Measurements from ENCODE around the gene CCDC9B.

Gene CCDC9B

DNA sequence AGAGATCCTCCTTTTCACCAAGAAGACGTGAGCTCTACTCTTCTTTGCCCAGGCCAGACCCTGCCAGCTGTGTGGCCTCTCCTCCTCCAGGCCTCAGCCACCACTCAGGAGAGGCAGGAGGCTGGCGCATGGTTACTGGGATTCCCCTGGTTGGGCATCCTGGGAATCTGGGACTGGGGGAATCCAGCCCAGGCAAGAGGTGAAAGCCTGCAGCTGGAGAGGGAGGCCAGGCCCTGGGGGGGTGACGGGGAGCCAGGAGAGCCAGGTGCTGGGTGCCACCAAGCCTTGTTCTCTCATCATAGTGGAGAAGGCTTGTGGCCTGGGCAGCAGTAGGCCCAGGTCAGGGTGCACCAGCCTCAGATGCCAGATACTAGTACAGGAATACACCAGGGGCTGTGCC, 6.2 kb downstream of the CCDC9B start:
- TF ChIP-seq, protein P1, sequence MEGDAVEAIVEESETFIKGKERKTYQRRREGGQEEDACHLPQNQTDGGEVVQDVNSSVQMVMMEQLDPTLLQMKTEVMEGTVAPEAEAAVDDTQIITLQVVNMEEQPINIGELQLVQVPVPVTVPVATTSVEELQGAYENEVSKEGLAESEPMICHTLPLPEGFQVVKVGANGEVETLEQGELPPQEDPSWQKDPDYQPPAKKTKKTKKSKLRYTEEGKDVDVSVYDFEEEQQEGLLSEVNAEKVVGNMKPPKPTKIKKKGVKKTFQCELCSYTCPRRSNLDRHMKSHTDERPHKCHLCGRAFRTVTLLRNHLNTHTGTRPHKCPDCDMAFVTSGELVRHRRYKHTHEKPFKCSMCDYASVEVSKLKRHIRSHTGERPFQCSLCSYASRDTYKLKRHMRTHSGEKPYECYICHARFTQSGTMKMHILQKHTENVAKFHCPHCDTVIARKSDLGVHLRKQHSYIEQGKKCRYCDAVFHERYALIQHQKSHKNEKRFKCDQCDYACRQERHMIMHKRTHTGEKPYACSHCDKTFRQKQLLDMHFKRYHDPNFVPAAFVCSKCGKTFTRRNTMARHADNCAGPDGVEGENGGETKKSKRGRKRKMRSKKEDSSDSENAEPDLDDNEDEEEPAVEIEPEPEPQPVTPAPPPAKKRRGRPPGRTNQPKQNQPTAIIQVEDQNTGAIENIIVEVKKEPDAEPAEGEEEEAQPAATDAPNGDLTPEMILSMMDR (IDR thresholded peaks at IDR 0.05): no peak

DNA sequence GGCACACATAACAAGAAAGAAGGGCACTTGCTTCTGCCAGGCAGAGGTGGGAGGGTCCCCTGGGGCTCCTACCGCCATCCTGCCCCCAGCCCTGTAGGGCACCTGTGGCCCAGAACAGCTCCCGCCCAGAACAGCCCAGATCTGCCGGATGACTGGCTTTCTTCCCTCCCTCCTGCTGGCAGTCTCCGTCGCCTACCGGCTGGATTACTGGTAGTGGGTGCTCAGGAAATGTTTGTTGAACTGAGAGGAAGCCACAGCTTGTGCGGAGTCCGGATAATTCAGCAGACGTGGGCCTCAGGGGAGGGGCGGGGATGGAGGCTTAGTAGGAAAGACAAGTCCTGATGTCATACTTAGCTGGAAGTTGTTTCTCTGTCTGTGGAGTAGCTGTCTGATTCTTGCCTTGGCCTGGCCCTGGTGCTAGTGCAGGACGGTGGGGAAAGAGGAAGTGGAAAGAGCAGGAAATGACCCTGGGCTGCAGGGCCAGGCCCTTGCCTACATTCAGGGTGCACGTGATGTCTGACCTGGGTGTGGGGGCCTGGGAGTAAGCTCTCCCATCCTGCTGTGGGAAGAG, 6.7 kb downstream of the CCDC9B start:
- TF ChIP-seq, protein P1 (IDR thresholded peaks at IDR 0.05): no peak

DNA sequence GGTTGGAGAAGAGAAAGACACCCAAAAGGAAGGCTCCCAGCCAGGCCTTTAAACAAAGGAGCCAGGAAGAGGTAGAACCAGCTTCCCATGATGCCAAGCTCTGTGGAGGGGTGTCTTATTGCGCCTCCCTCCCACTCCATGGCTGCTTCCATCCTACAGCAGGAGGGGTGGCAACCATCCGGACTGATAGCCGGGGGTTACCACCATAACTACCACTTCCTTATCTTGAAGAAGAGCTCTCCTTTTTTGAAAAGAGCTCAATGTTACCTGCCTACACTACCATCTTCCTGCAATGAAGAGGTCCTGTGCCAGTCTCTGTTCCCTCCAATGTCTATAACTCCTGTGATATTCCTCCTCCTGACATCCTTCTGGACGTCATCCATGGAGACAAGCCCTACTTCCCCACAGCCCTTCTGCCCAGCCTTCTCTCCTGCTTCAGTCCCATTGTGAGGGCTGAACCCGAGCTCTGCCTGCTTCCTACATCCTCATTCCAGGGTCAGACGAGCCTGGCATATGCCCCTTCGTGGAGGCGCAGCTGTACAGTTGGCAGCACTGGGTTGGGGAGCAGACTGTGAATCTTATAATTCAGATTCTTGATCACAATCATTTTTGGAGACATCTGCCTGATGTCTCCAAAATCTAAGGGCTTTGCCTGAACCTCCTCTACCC, 8.5 kb downstream of the CCDC9B start:
- TF ChIP-seq, protein P1 (IDR thresholded peaks at IDR 0.05): no peak

DNA sequence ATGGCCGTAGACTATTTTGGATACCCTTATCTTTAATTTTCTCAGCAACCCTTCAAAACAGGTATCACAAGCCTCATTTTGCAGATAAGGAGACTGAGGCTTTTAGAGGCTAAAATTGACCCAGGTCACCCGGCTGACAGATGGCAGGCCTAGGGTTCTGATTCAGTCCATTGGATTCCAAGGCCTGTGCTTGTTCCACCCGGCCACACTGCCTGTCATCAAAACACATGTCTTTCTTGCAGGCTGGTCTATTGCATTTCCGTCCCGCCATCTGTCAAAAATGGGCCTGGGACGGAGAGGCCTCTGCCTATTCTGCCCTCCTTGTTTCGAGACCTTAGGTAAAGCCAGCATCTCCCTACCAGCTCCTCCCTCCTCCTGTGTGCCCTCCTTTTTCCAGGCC, 9.1 kb downstream of the CCDC9B start:
- TF ChIP-seq, protein P1 (IDR thresholded peaks at IDR 0.05): no peak

DNA sequence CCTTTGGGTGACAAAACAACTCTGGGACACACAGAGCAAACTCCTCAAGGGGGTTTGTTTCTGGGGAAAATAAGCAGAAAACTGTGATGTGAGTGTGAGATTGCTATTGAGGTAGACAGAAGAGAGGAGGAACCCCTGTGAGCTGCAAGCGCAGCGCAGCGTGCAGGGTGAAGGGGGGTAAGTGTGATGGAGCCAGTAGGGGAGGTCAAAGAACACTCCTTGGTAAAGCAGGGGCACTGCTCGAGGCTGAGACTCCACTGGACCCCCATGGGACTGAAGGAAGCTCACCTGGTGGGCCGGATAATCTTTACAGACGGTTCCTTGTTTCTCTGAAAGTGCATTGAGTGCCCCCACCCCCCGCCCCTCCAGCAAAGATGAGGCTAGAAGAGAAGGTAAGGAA, 9.7 kb downstream of the CCDC9B start:
- TF ChIP-seq, protein P1 (IDR thresholded peaks at IDR 0.05): no peak

DNA sequence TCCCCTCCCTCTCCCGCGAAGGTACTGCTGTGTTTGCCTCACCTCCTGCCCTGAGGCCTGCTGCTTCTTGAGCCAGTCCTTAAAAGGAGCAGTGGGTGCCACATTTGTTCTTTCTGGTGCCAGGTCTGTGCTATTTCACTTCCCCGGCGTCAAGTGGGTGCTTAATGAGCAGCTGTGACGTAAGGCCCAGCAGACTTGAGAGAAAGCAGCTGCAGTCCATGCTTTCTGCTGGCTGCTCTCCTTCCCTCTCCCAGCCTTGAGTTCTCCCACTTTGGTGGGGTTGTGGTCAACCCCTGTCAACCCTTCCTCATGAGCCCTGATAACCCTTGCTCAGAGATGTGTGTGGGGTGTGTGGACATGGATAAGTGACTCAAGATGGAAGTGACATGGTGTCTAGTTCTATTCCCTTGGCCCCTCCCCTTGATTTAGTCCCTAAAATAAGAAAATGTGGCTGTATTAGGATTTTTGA, 10.3 kb downstream of the CCDC9B start:
- TF ChIP-seq, protein P1 (IDR thresholded peaks at IDR 0.05): no peak

DNA sequence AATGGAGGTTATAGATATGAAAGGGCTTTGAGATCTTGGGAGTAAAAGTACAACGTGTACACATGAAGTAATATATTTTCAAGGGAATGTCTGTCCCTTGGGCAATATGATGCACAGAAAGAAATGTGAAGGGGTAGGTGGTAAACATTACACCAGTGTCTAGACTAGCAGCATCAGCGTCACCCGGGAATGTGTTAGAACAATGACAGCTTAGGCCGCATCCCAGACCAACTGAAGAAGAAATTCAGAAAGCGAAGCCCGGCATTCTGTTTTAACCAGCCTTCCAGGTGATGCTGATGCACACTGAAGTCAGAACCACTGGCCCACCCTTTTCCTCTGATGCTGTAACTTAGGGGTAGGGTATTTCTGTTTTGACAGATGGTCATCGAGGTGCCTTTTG, 10.9 kb downstream of the CCDC9B start:
- TF ChIP-seq, protein P1 (IDR thresholded peaks at IDR 0.05): no peak

Measured in LNCAP (cell line).